Measurements from ENCODE around the gene ZBTB17. TPM values are rescaled to one million over a fixed set of nuclear protein-coding genes. Genes with fewer than 3 reads are reported as not detected.

ZBTB17 gene
- total and polyA plus RNA-seq, 10 of the 15 experiments (the other 5 are each of a cell fraction or from before 2014, with no cell fraction given): 0.87 to 59.4 (median 38.7) TPM

DNA sequence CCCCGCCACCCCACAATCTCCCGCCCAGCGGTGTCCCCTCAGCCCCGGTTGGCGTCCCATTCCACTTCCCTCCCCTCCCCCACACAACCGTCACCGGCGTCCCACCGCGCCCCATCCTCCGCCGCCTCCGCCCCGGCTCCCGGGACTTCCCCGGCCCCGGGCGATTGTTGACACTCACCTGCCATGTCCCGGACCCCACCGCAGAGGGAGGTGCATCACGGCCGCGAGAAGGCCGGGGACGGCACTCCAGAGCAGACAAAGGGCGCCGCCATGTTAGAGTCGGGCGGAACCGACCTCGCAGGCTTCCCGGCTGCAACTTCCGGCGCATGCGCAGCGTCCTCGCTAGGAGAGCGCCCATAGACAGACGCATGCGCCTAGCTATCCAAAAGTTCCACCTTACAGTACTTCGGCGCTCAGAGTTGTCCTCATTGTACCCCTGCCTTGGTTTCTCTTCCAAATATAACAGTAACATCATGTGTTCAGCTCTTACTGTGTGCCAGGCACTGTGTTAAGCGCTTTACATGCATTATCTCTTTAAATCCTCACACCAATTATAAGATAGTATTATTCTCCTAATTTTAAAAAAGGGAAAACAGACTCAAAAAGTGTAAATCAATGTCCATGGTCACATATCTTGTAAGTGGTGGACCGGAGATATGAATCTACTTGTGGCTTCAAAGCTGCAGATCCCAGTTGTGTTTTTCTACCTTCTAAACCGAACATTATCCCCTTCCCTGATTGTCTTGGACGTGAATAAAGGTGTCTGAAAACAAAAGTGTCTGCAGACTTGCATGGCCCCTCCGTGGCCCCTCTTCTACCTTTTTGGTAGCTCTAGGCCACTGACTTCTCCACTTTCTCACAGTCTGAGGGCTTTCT lies at the start of gene ZBTB17 (continued):
- TF ChIP-seq SREBF2 (IDR thresholded peaks at IDR 0.05; ENCODE audit: low read length) (no peak), DPF2 (IDR thresholded peaks at IDR 0.05) (peak; percentile 36; the same call in 1 of the 2 replicates), HDAC6 (IDR thresholded peaks at IDR 0.05; ENCODE audit: unreplicated experiment) (no peak), E2F8 (IDR thresholded peaks at IDR 0.05; ENCODE audit: low read depth, partially characterized antibody) (peak; percentile 72), EGR1 (IDR thresholded peaks at IDR 0.05; ENCODE audit: borderline replicate concordance in 1 of 2, low read depth in 2 of 2, low read length in 2 of 2) (no peak), ASH2L (IDR thresholded peaks at IDR 0.05; ENCODE audit: borderline replicate concordance, low read depth) (peak; percentile 94; the same call in 1 of the 2 replicates), BHLHE40 (IDR thresholded peaks at IDR 0.05; ENCODE audit: borderline replicate concordance in 1 of 2, low read depth in 2 of 2, low read length in 1 of 2) (peak in 1 of 2 experiments; percentile 64; a peak in 2 of 4 replicates), RAD21 (IDR thresholded peaks at IDR 0.05; ENCODE audit: insufficient read depth, low read depth, low read length) (no peak), SP1 (IDR thresholded peaks at IDR 0.05; ENCODE audit: low read depth, low read length) (peak; percentile 43), WRNIP1 (IDR thresholded peaks at IDR 0.05; ENCODE audit: borderline replicate concordance, low read depth, low read length) (no peak), ZNF622 (IDR thresholded peaks at IDR 0.05) (no peak), CHD2 (IDR thresholded peaks at IDR 0.05; ENCODE audit: borderline replicate concordance, low read depth, low read length) (peak; percentile 82), MYC (IDR thresholded peaks at IDR 0.05; ENCODE audit: insufficient read depth, insufficient read length, insufficient replicate concordance, low read length, severe bottlenecking) (peak; percentile 11), SUZ12 (IDR thresholded peaks at IDR 0.05; ENCODE audit: unreplicated experiment) (no peak), MEF2A (IDR thresholded peaks at IDR 0.05; ENCODE audit: insufficient read depth, low read depth, low read length) (no peak)
- TF ChIP-seq, protein P1, sequence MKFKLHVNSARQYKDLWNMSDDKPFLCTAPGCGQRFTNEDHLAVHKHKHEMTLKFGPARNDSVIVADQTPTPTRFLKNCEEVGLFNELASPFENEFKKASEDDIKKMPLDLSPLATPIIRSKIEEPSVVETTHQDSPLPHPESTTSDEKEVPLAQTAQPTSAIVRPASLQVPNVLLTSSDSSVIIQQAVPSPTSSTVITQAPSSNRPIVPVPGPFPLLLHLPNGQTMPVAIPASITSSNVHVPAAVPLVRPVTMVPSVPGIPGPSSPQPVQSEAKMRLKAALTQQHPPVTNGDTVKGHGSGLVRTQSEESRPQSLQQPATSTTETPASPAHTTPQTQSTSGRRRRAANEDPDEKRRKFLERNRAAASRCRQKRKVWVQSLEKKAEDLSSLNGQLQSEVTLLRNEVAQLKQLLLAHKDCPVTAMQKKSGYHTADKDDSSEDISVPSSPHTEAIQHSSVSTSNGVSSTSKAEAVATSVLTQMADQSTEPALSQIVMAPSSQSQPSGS (IDR thresholded peaks at IDR 0.05; ENCODE audit: low read length): no peak
- TF ChIP-seq, protein P2, sequence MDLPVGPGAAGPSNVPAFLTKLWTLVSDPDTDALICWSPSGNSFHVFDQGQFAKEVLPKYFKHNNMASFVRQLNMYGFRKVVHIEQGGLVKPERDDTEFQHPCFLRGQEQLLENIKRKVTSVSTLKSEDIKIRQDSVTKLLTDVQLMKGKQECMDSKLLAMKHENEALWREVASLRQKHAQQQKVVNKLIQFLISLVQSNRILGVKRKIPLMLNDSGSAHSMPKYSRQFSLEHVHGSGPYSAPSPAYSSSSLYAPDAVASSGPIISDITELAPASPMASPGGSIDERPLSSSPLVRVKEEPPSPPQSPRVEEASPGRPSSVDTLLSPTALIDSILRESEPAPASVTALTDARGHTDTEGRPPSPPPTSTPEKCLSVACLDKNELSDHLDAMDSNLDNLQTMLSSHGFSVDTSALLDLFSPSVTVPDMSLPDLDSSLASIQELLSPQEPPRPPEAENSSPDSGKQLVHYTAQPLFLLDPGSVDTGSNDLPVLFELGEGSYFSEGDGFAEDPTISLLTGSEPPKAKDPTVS (IDR thresholded peaks at IDR 0.05; ENCODE audit: low read depth, low read length): no peak
